Activated B cell treated with CpG ODN at 0.5 μM for 24 hours (primary cell): ENCODE results near the gene PDPK1. TPM values are rescaled to one million over a fixed set of nuclear protein-coding genes. Genes with fewer than 3 reads are reported as not detected.

Experiments used
- ATAC-seq: fragments of 200-7000 bp; cut with Tn5 transposase; one replicate; pipeline ENCODE4 v1.10.0; 2021; ENCODE audit warnings: low read depth, mild to moderate bottlenecking, moderate library complexity
- CTCF ChIA-PET: fragments of 350-600 bp; sonication (Branson Sonifier 250); formaldehyde crosslinking; loops from one replicate; lab custom pipeline; 2021; ENCODE audit warnings: antibody characterized with exemption; lab: Charles Lee
- POLR2A ChIA-PET: fragments of 350-600 bp; sonication (Branson Sonifier 250); formaldehyde crosslinking; loops from one replicate; lab custom pipeline; 2021; ENCODE audit warnings: antibody characterized with exemption; lab: Charles Lee
- DNase-seq: peaks from one replicate; pipeline ENCODE4 v3.0.0; 2022
- H3K27ac Mint-ChIP-seq: one replicate; pipeline ENCODE4 v1.8.0; 2020; ENCODE audit warnings: mixed read lengths
- H3K27me3 Mint-ChIP-seq: one replicate; pipeline ENCODE4 v1.8.0; 2021; ENCODE audit warnings: mixed read lengths
- H3K36me3 Mint-ChIP-seq: one replicate; pipeline ENCODE4 v1.8.0; 2021; ENCODE audit warnings: low read depth, mixed read lengths
- H3K4me1 Mint-ChIP-seq: one replicate; pipeline ENCODE4 v1.8.0; 2021; ENCODE audit warnings: mixed read lengths
- H3K4me3 Mint-ChIP-seq: one replicate; pipeline ENCODE4 v1.8.0; 2020; ENCODE audit warnings: mild to moderate bottlenecking, mixed read lengths
- H3K9me3 Mint-ChIP-seq: one replicate; pipeline ENCODE4 v1.8.0; 2020; ENCODE audit warnings: mixed read lengths
- CTCF ChIP-seq: fragments of 200-600 bp; IDR thresholded peaks from one replicate; pipeline ENCODE4 v1.8.0; 2022; ENCODE audit warnings: antibody characterized with exemption, mild to moderate bottlenecking
- intact Hi-C: fragments of 100-400 bp; cut with micrococcal nuclease; formaldehyde crosslinking; loops from one replicate; pipeline ENCODE4 v1.15.1; 2024
- total RNA-seq: library from RNA; stranded (reverse); gene quantifications from 2 replicates; pipeline ENCODE4 v1.2.3, GENCODE V29; 2022

The PDPK1 gene
- total RNA-seq, 1 donor from 2014 or later, result 62.0 TPM

- no peak for TF ChIP-seq CTCF
- no peak overlapping the region for H3K4me3 Mint-ChIP-seq
- DNase-seq, result no peak
- no peak overlapping the region for H3K27ac Mint-ChIP-seq
- no peaks in the 10 kb centered on the region for H3K9me3 Mint-ChIP-seq
- H3K36me3 Mint-ChIP-seq, result peaks cover 75% of the 10 kb centered on the region
- CTCF ChIA-PET, result interaction anchor here (0.6 kb wide), 1 partner anchor 368 kb away, joined by 3 read pairs; no protein-coding TSS in a partner anchor
- intact Hi-C loops, result no loop called here
- no peaks in the 10 kb centered on the region for H3K27me3 Mint-ChIP-seq
- peaks cover 11% of the 10 kb centered on the region for H3K4me1 Mint-ChIP-seq
- POLR2A ChIA-PET, result no interaction called here
- ATAC-seq, result no peak
Observed at GRCh38 chr16:2591476-2592240, 53.8 kb downstream of the PDPK1 start.

DNA sequence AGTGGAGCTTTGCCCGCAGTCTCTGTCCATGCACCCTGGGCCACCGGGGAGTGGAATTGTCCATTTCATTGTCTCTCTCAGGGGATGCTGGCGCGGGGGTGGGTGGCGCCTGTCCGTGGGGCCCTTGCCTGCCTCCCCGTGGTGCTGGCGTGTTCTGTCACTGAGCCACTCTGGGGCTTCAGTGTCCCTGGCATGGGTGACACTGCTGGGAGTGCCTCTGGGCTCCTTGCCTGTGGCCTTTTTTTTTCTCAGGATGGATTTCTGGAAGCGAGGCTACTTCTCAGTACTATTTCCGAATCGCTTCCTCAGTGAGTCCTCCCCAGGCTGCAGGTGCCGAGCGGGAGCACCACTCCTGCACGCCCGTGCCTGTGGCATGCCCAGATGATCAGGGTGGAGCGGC, 55.0 kb downstream of the PDPK1 start:
- H3K4me1 Mint-ChIP-seq, result peaks cover 11% of the 10 kb centered on the region
- POLR2A ChIA-PET, result no interaction called here
- CTCF ChIA-PET, result interaction anchor here (0.6 kb wide), 1 partner anchor 366 kb away, joined by 3 read pairs; no protein-coding TSS in a partner anchor
- no peak for TF ChIP-seq CTCF
- ATAC-seq (no peak), DNase-seq (no peak)
- H3K27me3 Mint-ChIP-seq, result no peaks in the 10 kb centered on the region
- no peak overlapping the region for H3K27ac Mint-ChIP-seq
- H3K9me3 Mint-ChIP-seq, result no peaks in the 10 kb centered on the region
- H3K4me3 Mint-ChIP-seq, result no peak overlapping the region
- H3K36me3 Mint-ChIP-seq, result peaks cover 75% of the 10 kb centered on the region
- intact Hi-C loops, result no loop called here

DNA sequence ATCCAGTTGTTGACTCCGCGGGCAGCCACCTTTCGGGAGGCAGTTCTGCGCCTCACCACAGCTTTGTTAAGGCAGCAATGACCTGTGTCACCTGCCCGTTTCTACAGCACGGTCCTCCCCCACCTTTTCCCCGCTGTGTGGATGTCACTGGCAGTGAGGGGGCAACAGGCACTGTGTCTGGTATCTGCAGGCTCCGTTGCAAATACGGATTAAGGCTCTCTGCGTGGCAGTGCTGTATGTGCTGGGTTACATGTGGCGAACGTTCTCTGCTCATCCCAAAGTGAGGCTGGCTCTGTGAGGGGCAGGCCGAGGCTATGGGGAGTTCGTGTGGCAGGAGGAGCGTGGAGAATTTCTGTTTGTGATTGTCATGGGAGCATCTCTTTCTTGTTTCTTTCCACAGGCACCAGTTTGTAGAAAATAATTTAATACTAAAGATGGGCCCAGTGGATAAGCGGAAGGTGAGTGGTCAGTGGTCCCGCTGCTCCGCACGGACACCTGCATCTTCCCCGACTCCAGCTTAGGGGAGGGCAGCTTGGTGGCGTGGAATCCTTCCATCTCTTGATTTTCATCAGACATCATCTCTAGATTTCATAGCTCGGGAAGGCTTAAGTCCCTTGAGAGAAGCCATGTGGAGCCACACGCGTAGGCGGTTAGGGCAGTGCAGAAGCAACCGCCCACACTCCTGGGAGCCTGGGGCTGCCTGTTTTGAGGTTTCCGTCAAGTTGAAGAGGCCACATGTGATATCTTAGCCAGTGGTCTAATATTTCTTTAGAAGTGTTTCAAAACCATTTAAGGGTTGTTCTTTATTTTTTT, 57.8 kb downstream of the PDPK1 start:
- H3K36me3 Mint-ChIP-seq, result peaks cover 66% of the 10 kb centered on the region
- no peak for ATAC-seq

DNA sequence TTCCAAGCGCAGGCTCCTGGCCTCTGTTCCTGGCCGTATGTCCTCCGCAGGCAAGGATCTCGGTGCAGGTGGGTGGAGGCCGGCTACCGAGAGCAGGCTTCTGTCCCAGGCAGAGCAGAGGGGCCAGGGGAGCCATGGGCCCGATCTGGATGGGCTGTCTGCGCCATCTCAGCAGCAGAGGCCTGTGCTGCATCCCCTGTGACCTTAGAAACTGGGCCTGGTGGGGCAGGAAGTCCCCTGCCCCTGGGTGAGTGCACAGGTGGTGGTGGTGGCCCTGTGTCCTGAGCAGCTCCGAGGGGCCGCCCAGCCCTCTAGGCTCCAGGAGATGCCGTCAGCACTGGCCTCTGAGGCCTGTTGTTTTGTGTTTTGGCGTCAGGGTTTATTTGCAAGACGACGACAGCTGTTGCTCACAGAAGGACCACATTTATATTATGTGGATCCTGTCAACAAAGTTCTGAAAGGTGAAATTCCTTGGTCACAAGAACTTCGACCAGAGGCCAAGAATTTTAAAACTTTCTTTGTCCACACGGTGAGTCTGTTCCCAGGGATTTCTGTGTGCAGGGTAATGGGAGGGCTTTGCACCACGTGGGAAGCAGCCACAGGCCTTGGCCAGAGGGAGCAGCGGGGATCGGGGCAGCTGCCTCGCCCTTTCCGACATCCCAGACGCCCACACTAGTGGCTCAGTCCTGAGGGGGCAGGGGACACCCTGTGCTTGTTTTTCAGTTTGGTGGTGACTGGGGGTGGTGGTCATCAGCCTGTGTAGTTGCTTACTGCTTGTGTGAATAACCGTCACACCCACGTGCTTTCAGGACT, 59.1 kb downstream of the PDPK1 start:
- Mint-ChIP-seq H3K27me3 (no peaks in the 10 kb centered on the region), H3K36me3 (peaks cover 63% of the 10 kb centered on the region), H3K27ac (no peak overlapping the region), H3K4me1 (peaks cover 7% of the 10 kb centered on the region), H3K9me3 (no peaks in the 10 kb centered on the region), H3K4me3 (no peak overlapping the region)
- intact Hi-C loops, result no loop called here
- POLR2A ChIA-PET, result no interaction called here
- no peak for TF ChIP-seq CTCF
- DNase-seq (no peak), ATAC-seq (no peak)
- CTCF ChIA-PET, result no interaction called here

More for the DNA sequence above, 57.8 kb downstream of the PDPK1 start:
- Mint-ChIP-seq H3K4me3 (no peak overlapping the region), H3K27me3 (no peaks in the 10 kb centered on the region), H3K27ac (no peak overlapping the region), H3K9me3 (no peaks in the 10 kb centered on the region), H3K4me1 (peaks cover 7% of the 10 kb centered on the region)
- ChIA-PET CTCF (no interaction called here), POLR2A (no interaction called here)
- no peak for DNase-seq
- intact Hi-C loops, result no loop called here
- TF ChIP-seq CTCF, result no peak

DNA sequence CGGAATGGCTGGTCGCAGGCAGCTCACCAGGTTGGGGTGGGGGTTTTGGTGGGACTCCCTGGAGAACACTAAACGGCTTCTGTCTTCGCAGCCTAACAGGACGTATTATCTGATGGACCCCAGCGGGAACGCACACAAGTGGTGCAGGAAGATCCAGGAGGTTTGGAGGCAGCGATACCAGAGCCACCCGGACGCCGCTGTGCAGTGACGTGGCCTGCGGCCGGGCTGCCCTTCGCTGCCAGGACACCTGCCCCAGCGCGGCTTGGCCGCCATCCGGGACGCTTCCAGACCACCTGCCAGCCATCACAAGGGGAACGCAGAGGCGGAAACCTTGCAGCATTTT, 59.7 kb downstream of the PDPK1 start:
- peaks cover 58% of the 10 kb centered on the region for H3K36me3 Mint-ChIP-seq
- no peak overlapping the region for H3K4me3 Mint-ChIP-seq
- intact Hi-C loops, result no loop called here
- H3K9me3 Mint-ChIP-seq, result no peaks in the 10 kb centered on the region
- DNase-seq (no peak), ATAC-seq (no peak)
- CTCF ChIA-PET, result no interaction called here
- POLR2A ChIA-PET, result no interaction called here
- no peak overlapping the region for H3K27ac Mint-ChIP-seq
- no peak for TF ChIP-seq CTCF
- peaks cover 5% of the 10 kb centered on the region for H3K4me1 Mint-ChIP-seq
- no peaks in the 10 kb centered on the region for H3K27me3 Mint-ChIP-seq
